Stimulated activated CD4-positive, alpha-beta T cell treated with anti-CD3 and anti-CD28 coated beads, Interleukin-15, amount 100 ng/mL, for 24 hours (primary cell): Measurements from ENCODE around the gene BLACAT1.
A peak's percentile ranks its signal among the peaks of the same experiment; 100 is the strongest.

Experiments used
- DNase-seq: peaks from one replicate; pipeline ENCODE4 v3.0.0-alpha.2; 2020

The BLACAT1 gene

DNA sequence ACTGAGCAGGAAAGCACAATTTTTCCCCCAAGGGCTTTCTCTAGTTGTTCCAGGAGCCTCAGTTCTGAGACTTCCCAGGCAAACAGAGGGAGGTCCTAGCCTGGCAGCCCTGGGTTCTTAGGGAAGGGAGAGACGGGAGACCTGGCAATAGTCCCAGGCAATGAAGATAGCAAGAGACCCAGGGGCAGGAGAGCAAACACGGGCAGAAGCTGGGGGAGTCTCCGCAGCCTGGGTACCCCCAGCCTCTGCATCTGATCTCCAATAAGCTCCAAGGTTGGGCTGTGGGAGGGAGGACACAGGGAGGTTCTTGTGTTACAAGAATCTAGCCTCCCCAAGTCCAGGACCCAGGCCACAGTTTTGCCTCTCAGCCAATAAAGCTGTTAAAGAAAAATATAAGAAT, 2.4 kb downstream of the BLACAT1 start:
- DNase-seq = no peak

DNA sequence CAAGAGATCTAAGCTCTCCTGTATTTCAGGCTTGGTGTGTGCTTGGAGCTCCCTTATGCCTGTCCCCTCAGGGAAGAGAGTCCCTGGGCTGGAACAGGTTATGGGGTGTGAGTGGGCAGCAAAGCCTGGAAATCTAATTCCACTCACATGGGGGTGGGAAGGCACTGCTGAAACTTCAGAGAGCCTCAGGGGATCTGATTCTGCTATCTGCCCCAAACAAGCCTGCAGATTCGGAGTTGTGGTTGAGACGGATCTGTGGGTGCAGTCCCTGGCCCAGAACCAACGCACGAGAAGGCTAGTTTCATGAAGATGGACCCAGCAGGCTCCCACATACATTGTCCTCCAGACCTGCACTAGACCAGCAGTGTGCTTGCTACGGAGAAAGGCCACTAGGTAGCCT, 2.9 kb downstream of the BLACAT1 start:
- DNase-seq = no peak

GRCh38 chr1:205452364-205452763, 3.5 kb downstream of the BLACAT1 start:
- DNase-seq = no peak

GRCh38 chr1:205451759-205452164, 4.1 kb downstream of the BLACAT1 start:
- no peak for DNase-seq

DNA sequence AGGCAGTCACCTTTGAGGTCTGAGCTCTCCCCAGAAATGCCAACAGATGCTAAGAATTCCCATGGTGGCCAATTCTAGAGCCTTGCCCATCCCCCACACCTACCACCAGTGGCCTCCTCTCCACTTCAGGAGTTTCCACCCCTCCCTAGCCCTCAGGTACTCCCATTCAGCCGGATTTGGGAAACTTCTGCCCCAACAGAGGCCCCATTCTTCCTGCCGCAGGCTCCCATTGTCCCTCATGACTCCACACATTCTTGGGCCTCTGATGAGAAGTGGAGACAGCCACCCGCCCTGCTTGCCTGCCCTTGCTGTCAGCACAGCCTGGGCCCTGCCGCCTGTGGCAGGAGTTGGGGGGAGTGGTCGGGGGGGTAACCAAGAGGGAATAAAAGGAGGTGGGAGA, 4.6 kb downstream of the BLACAT1 start:
- no peak for DNase-seq

- no peak for DNase-seq
Measured at GRCh38 chr1:205450448-205450847, 5.4 kb downstream of the BLACAT1 start.

- peak; percentile 63 for DNase-seq
Measured at GRCh38 chr1:205449750-205450443, 5.9 kb downstream of the BLACAT1 start.

DNA sequence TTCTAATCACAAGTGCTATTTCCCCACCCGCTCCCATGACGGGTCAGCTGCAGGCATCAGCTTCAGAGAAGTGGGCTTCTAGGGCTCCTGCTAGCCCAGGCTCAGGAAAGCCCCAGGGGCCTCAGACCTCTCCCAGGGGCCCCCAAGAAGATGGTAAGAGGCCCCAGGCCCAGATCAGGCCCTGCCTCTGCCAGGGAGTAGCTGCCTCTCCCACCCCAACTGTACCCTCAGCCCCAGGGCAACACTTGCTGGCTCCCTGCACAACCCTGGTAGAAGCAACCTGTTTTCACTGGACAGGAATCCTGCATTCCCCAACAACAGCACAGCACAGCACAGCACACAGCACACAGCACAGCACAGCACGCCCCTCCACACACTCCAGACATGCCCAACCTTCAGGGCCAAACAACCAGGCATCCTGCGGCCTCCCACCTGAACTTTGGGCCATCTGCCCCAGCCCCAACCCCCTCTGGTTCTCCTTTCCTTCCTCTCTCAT, 6.5 kb downstream of the BLACAT1 start:
- DNase-seq = no peak

DNA sequence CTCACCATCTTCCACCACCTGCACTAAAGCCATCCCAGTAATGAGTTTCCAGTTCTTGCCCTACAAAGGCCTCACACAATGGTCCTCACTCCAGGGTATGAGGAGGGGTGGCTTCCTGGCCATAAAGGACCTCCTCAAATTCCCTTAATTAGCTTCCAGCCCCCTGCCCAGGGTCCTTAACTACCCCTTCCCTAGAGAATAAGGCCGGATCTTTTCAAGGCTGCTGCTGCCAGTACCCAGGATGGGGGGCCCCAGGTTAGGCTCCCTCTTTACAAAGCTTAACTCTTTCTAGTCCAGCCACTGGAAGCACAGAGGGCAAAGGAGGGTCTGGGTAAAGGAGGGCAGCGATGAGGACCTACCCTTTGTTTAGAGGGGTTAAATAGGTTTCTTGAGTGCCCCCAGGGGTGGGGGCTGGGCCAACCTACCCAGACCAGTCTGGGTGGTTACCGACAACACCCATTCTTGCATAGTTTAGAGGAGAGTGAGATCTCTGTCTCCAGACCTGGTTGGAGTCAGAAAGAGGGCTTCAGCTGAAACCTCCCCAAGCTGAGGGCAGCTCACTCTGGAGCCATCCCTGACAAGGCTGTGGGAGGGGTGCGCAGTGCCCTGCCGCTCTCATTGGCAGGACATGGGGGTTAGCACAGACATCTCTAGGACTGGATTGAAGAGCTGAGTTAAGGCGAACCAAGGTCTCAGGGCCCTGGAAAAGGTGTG, 7.1 kb downstream of the BLACAT1 start:
- no peak for DNase-seq

DNA sequence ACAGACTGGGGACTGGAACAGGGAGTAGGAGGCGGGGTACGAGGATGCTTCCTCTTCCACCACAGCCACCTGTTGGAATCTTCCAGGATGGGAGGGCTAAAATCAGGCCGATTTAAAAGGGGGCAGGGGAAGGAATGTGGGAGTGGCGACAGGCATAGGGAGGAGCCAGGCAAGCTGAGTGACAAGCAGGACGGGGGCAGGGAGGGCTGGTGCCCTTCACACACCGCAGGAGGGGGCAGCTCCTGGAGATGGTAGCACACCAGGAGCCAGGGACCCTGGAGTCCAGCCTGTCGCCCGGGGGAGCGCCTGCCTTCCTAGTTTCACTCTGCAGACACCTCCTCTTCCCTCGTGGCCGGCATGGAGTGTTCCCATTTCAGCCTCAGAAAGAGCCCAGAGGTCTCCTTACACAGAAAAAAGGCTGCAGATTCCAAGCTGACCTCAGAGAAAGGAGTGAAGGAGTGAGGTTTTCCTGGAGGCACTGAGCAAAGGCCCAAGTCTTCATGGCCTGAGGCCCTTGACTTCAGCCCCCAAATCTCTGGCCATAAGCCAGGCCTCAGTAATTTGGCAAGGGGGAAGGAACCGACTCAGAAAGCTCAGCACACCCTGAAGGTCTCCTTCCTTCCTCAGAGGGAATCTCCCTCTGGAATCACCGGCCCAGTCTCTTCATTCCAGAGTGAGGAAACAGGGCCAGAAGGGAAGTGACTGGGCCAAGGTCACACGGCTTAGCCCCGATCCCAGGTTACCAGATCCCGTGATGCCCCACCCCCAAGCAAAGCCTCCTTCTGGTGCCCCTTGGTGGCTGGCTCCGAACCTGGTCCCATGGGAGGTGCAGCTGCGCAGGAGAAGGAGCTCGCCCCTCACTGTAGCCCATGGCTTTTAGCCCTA, 8.1 kb downstream of the BLACAT1 start:
- no peak for DNase-seq

DNA sequence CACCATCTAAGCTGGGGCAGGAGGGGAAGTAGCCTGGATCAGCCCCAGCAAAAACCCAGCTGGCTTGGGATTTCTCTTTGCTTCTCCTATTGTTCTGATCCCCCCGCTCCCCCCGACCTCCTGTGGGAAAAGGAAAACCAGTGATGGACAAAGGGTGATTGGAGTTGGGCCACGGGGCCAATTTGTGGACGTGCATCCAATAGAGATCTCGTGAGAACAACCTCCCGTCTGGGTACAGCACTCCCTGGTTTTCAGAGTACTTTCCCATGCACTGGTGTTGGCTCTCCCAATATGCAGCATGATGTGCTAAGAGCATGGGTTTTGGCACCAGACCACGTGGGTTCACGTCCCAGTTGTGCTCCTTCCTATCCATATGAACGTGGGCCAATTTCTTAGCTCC, 9.0 kb downstream of the BLACAT1 start:
- DNase-seq = no peak

DNA sequence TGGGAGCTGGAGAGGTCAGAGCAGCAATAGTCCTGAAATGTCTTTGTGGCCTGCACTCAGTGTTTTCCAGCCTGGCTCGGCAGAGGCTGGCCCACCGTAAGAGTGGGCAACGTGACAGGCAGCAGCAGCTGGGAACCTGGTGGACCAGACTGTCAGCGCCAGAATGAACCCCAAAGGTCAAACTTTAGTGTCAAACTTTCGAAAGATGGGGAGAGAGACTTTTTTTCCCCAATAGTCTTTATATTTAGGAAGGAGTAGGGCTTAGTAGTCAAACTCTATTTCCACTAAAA, 10.3 kb downstream of the BLACAT1 start:
- DNase-seq = no peak

DNA sequence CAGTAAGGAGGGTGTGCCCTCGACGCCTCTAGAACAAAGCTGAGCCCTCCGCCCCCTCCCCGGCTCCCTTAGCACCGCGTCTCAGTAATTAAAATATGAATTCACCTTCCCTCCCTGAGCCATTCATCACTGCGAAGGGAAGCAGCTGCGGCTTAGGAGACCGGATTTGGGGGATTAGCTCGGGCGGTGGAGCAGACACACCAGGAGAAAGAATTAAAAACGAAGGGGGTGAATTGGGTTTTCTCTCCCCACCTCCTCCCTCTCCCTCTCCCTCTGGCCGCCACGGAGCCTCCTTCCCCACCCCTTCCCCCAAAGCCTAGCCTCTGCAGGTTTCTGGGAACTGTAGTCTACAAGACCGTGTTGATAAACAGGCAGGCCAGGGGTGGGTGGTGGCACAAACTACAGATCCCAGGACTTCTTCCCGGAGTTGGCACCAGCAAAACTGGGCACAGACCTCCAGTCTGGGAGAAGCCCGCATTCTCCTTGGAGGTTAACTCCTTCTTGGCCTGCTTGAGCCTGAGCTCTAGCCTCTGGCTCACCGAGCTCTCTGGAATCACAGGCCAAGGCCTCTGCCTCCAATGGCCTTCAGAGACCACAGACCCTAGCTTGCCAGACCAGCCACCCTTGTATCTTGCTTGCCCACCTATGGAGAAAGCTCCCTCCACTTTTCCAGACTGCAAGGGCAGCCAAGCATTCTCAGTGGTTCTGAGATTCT, 10.8 kb downstream of the BLACAT1 start:
- no peak for DNase-seq

DNA sequence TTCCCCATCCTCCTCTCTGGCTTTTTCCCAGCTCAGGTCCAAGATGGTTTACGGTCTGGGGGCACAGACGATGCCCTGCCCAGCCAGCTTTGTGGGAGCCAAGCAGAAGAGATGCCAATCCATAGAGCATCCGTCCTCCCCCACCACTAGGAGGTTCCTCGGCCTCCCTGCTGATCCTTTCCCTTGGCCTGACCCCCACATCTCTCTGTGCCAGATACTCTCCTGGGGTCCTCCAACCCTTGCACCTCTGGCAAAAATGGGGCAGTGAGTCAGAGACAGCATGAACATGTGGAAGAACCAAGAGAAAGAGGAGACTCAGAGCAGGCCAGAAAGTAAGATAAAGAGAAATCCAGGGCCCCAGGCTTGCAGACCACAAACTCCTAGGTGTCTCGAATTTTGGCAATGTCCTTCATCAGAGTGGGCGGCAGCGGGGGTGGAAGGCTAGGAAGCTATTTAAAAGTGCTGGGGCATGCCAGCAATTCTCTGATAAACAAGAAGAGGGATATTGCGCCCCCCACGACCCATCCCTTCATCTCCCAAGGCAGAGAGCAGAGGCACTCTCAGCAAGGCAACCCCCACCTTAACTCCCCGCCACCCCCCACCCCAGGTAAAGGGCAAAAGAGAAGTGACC, 11.4 kb downstream of the BLACAT1 start:
- no peak for DNase-seq

GRCh38 chr1:205443585-205444299, 12.1 kb downstream of the BLACAT1 start:
- DNase-seq = no peak

DNA sequence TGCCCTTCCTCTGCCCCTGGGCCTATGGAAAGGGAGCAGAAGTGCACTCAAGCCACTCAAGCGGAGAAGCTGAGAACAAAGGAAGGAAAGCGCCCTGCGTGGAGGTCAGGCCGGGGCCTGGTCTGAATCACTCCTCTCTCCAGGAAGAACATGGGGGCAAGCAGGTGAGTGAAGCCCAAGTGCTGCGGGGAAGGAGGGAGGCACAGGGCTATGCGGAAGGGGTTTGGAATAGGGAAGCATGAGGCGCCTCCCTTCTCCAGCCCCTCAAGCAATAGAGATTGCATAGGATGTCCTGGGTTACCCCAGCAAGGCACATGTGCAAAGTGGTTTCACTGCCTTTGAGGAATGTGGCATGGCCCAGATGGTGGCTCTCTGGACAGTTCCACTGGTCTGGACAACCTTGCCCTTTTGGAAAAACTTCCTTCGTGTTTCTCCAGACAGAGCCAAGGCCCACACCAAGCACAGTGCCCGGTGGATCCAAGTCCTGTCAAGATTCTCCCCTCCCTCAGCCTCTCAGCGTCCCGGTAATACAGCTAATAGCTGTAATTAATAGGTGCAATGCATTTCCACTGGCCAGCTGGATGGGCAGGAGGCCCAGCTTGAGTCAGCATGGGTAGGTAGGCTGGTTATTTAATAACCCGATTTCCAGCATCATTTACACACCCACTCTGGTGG, 13.7 kb downstream of the BLACAT1 start:
- DNase-seq = no peak

DNA sequence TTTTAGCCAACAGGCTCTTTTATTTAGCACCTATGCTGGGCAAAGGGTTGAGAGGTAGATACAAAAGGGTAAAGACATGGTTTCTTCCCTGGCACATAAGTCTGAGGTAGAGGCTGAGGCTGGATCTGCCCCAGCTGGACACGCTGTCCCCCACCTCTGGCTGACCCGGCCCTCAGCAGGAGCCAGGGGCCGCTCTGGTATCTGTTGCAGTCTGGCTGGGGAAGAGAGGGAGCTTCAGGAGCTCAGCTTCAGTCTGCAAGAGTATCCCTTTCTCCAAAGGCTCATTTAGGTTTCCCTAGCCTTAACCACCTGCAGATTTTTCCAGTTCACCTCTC, 14.2 kb downstream of the BLACAT1 start:
- DNase-seq = no peak

DNA sequence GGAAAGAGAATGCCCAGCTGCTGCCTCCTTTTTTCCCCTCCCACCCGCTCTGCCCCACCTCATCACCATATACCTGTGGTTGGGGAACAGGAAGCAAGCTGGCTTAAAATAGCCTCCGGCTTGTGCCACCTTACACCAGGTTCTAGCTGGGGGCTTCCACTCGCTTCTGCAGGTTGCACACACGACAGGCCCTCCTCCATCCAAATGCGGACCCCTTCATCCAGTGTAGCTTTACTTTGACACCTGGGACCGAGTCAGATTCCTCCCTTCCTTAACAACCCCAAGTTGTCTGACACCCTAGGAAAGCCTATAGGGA, 14.6 kb downstream of the BLACAT1 start:
- DNase-seq = no peak

DNA sequence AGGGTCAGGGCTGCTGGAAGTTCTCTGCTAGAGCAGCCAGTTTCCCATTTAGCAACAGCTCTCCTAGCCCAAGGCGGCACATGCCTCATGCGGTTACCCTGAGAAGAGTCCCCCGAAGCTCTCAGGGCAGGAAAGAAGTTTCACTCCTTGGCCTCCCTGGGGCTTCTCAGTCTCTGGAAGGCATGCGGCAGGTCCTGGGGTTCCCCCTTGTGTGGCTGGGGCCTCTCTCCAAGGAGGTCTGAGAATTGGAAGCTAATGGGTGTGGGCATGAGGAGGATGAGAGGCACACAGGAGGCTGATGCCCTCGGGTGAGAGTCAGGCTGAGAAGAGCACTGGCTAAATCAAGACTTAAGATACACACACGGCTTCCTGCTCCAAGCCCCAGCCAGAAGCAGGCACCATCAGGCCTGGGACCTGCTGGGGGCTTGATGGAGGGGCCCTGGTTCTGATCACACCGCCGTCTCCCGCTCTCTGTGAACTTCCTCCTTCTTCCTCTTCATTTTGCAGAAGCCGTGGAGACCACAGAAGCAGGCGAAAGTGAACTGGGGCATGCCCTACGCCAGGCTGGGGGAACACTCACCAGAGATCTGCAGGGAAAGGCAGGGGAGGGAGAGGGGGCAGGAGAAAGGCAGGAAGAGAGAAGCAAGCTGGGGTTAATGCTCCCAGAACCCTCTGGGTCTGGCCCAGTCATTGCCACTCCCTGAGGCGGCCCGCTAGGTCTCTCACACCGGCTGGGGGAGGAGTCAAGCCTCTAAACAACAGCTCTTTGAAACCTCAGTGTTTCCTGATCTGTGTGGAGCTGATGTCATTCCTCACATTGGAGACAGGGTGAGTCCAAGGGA, 15.1 kb downstream of the BLACAT1 start:
- peak; percentile 81 for DNase-seq

DNA sequence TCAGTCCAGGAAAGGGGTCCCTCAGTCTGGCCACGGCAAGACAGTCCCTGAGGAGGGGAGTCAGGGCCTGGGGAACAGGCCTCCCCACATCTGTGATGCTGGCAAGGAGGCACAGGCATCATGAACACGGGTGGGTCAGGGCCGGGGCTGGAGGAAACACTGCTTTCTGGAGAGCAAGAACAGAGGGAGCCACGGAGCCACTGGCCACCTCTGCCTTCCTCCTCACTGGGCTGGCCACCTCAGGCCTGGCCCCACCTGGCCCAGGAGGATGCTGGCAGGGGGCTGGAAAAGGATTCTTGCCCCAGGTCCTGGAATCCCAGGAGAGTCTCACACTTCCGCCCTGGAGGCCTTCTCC, 15.7 kb downstream of the BLACAT1 start:
- no peak for DNase-seq
